ENCODE results near the gene KIF26B. TPM values are rescaled to one million over a fixed set of nuclear protein-coding genes. Genes with fewer than 3 reads are reported as not detected.

Gene KIF26B
- total RNA-seq, 2 donors from 2014 or later, result 0.78 to 4.6 TPM

- Histone ChIP-seq H3K4me3 (no peak overlapping the region), H3K27me3 (no peaks in the 10 kb centered on the region), H3K27ac (no peak overlapping the region), H3K4me1 (no peaks in the 10 kb centered on the region), H3K9me3 (no peaks in the 10 kb centered on the region), H3K36me3 (replicated peaks in 1 of 2; ENCODE audit: insufficient read depth in 1 of 2, low read depth in 2 of 2) (no peaks in the 10 kb centered on the region)
- intact Hi-C loops (cut with DNase I), result no loop called here
- DNase-seq (no peak), ATAC-seq (no peak)
- 75 to 77% methylated on average over 6 of the region's 6 CpGs for WGBS, 2 donors
- TF ChIP-seq POLR2A (IDR thresholded peaks at IDR 0.05) (no peak), CTCF (IDR thresholded peaks at IDR 0.05) (no peak)
These were observed 67.0 kb downstream of the KIF26B start for GRCh38 chr1:245221805-245222204.

- intact Hi-C loops (cut with DNase I), result no loop called here
- TF ChIP-seq POLR2A (IDR thresholded peaks at IDR 0.05) (no peak), CTCF (IDR thresholded peaks at IDR 0.05) (no peak)
- H3K36me3 ChIP-seq (replicated peaks in 1 of 2; ENCODE audit: insufficient read depth in 1 of 2, low read depth in 2 of 2), result no peaks in the 10 kb centered on the region
These were observed 68.3 kb downstream of the KIF26B start for GRCh38 chr1:245222931-245223595.

GRCh38 chr1:245225322-245226202 lies 70.8 kb downstream of the KIF26B start:
- Histone ChIP-seq H3K27me3 (no peaks in the 10 kb centered on the region), H3K4me1 (no peaks in the 10 kb centered on the region), H3K4me3 (no peak overlapping the region), H3K9me3 (no peaks in the 10 kb centered on the region), H3K27ac (no peak overlapping the region), H3K36me3 (replicated peaks in 1 of 2; ENCODE audit: insufficient read depth in 1 of 2, low read depth in 2 of 2) (no peaks in the 10 kb centered on the region)
- no peak for ATAC-seq
- no peak for DNase-seq
- TF ChIP-seq CTCF (IDR thresholded peaks at IDR 0.05), result no peak
- no peak for TF ChIP-seq POLR2A (IDR thresholded peaks at IDR 0.05)
- intact Hi-C loops (cut with DNase I), result no loop called here
- WGBS, 2 donors, result 52 to 60% methylated on average over 16 of the region's 16 CpGs

More at GRCh38 chr1:245222931-245223595, 68.3 kb downstream of the KIF26B start:
- Histone ChIP-seq H3K9me3 (no peaks in the 10 kb centered on the region), H3K27me3 (no peaks in the 10 kb centered on the region), H3K27ac (no peak overlapping the region), H3K4me1 (no peaks in the 10 kb centered on the region), H3K4me3 (no peak overlapping the region)
- ATAC-seq, result no peak
- 41 to 53% methylated on average over 2 of the region's 2 CpGs for WGBS, 2 donors
- no peak for DNase-seq

- ATAC-seq, result no peak
- no peak for TF ChIP-seq CTCF (IDR thresholded peaks at IDR 0.05)
- no peak for TF ChIP-seq POLR2A (IDR thresholded peaks at IDR 0.05)
- H3K27ac ChIP-seq, result no peak overlapping the region
- no peaks in the 10 kb centered on the region for H3K9me3 ChIP-seq
- no peak overlapping the region for H3K4me3 ChIP-seq
- WGBS, 2 donors, result 62 to 73% methylated on average over 5 of the region's 5 CpGs
- intact Hi-C loops (cut with DNase I), result no loop called here
- no peaks in the 10 kb centered on the region for H3K36me3 ChIP-seq (replicated peaks in 1 of 2; ENCODE audit: insufficient read depth in 1 of 2, low read depth in 2 of 2)
- DNase-seq, result no peak
- no peaks in the 10 kb centered on the region for H3K4me1 ChIP-seq
- no peaks in the 10 kb centered on the region for H3K27me3 ChIP-seq
These were observed 71.4 kb downstream of the KIF26B start for GRCh38 chr1:245226203-245226499.

Measured in body of pancreas (tissue), 4 donors.